ENCODE data around the gene ALAS1. TPM values are rescaled to one million over a fixed set of nuclear protein-coding genes. Genes with fewer than 3 reads are reported as not detected.
"Not testable (repeated sequence)": the region's sequence is repeated elsewhere in the genome, so short reads cannot be mapped to it uniquely, and the experiment has no call there.

ALAS1 gene
- total and polyA plus RNA-seq, 9 donors, result 26.4 to 35.4 (median 30.9) TPM

- no peaks in the 10 kb centered on the region for H3K9me3 ChIP-seq (replicated peaks; ENCODE audit: control insufficient read depth, low read depth, low read length)
- H3K27me3 ChIP-seq (ENCODE audit: control insufficient read depth, insufficient read depth, low read length), result no peaks in the 10 kb centered on the region
- no peak for DNase-seq
- H3K4me3 ChIP-seq (ENCODE audit: low read length), result no peak overlapping the region
- no peak overlapping the region for H3K27ac ChIP-seq (ENCODE audit: low read length)
- peaks cover 14% of the 10 kb centered on the region for H3K4me1 ChIP-seq (ENCODE audit: control insufficient read depth, insufficient read depth, low read length)
- 89% methylated on average over 3 of the region's 4 CpGs for WGBS (ENCODE audit: insufficient coverage)
- no peaks in the 10 kb centered on the region for H3K36me3 ChIP-seq (ENCODE audit: control insufficient read depth, insufficient read depth, low read length)
These were observed 42.0 kb upstream of the ALAS1 start for GRCh38 chr3:52155912-52156311.

DNA sequence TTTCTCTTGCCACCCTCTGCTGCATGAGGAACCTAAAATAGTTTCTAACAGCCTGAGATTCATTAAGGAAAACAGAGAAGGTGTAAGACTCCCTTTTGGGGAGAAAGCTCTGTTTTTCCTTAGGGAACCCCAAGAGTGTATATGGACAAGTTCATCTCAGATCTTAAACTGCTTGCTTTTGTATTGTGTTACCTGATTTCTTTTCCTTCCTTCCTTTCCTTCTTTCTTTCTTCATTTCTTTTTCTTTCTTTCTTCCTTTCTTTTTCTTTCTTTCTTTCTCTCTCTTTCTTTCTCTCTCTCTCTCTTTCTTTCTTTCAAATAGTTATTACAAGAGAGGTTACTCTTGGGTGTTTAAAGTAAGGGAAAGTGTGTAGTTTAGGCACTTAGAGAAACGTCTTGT is 38.5 kb upstream of the ALAS1 start:
- no peak overlapping the region for H3K4me3 ChIP-seq (ENCODE audit: low read length)
- WGBS (ENCODE audit: insufficient coverage), result 0% methylated on average over 1 of the region's 1 CpG
- DNase-seq, result no peak
- H3K27ac ChIP-seq (ENCODE audit: low read length), result no peak overlapping the region
- H3K36me3 ChIP-seq (ENCODE audit: control insufficient read depth, insufficient read depth, low read length), result no peaks in the 10 kb centered on the region
- H3K9me3 ChIP-seq (replicated peaks; ENCODE audit: control insufficient read depth, low read depth, low read length), result no peaks in the 10 kb centered on the region
- H3K27me3 ChIP-seq (ENCODE audit: control insufficient read depth, insufficient read depth, low read length), result no peaks in the 10 kb centered on the region
- H3K4me1 ChIP-seq (ENCODE audit: control insufficient read depth, insufficient read depth, low read length), result peaks cover 4% of the 10 kb centered on the region

DNA sequence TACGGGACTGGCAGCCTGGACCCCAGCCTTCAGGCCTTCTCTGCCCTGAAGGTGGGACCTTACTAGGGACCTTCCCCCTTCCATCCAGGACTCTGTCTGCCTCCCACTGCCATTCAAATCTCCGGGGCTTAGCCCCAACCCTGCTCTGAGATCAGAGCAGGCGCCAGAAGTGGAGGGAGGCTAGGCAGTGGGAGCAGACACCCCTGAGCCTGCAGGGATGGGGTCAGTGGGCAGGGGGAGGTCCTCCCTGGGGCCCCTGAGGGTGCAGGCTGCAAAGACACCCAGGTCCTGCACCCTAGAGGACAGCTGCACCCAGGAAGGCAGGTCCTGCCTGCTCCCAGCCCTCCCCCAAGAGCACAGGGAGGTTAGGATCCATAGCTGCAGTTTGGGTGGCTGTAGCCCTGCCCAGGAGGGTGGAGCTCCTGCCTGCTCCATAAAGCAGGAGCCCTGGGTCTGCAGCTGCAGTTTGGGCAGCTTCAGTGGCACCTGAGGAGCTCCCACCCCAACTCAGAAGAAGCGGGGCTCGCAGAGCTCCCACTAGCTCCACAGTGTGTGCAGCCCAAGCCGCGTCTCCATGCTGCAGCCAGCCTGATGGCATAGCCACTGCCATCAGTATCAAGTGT is 35.6 kb upstream of the ALAS1 start:
- whole genome bisulfite sequencing (ENCODE audit: insufficient coverage), result 80% methylated on average over 1 of the region's 7 CpGs
- H3K27ac ChIP-seq (ENCODE audit: low read length), result no peak overlapping the region
- no peak overlapping the region for H3K4me3 ChIP-seq (ENCODE audit: low read length)
- H3K27me3 ChIP-seq (ENCODE audit: control insufficient read depth, insufficient read depth, low read length), result no peaks in the 10 kb centered on the region
- H3K4me1 ChIP-seq (ENCODE audit: control insufficient read depth, insufficient read depth, low read length), result no peaks in the 10 kb centered on the region
- DNase-seq, result no peak
- H3K9me3 ChIP-seq (replicated peaks; ENCODE audit: control insufficient read depth, low read depth, low read length), result no peaks in the 10 kb centered on the region
- H3K36me3 ChIP-seq (ENCODE audit: control insufficient read depth, insufficient read depth, low read length), result no peaks in the 10 kb centered on the region

DNA sequence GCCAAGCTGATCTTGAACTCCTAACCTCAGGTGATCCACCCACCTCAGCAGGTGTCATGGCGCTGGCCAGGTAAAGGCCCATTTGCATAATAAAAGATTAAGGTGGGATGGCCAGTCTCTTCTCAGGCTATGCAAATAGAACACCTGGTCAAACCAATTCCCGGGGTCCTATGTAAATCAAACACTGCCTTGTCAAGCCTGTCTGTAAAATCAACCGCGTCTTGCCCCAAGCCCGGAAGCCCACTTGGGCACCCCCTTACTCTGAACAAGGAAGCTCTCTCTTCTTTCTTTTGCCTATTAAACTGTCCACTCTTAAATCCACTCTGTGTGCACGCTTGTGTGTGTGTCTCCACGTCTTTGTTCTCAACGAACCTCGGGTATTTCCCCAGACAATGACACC is 30.7 kb upstream of the ALAS1 start:
- Histone ChIP-seq H3K27me3 (ENCODE audit: control insufficient read depth, insufficient read depth, low read length) (no peaks in the 10 kb centered on the region), H3K27ac (ENCODE audit: low read length) (no peak overlapping the region), H3K36me3 (ENCODE audit: control insufficient read depth, insufficient read depth, low read length) (no peaks in the 10 kb centered on the region), H3K9me3 (replicated peaks; ENCODE audit: control insufficient read depth, low read depth, low read length) (no peaks in the 10 kb centered on the region), H3K4me1 (ENCODE audit: control insufficient read depth, insufficient read depth, low read length) (no peaks in the 10 kb centered on the region), H3K4me3 (ENCODE audit: low read length) (no peak overlapping the region)
- WGBS (ENCODE audit: insufficient coverage), result 53% methylated on average over 3 of the region's 9 CpGs
- DNase-seq, result no peak

DNA sequence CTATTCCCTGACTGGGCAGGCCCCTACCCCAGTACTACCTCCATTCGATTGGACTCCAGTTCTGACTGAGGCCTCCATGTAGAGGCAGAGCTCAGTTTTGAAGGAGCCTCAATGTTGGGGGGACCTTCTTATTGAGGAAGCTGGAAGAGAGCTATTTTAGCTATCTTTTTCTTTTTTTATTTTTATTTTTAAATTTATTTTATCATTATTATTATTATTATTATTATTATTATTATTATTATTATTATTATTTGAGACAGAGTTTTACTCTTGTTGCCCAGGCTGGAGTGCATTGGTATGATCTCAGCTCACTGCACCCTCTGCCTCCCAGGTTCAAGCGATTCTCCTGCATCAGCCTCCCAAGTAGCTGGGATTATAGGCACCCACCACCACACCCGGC is 27.7 kb upstream of the ALAS1 start:
- not testable (repeated sequence) for H3K4me3 ChIP-seq (ENCODE audit: low read length); DNase-seq; H3K27me3 ChIP-seq (ENCODE audit: control insufficient read depth, insufficient read depth, low read length); H3K4me1 ChIP-seq (ENCODE audit: control insufficient read depth, insufficient read depth, low read length); H3K9me3 ChIP-seq (replicated peaks; ENCODE audit: control insufficient read depth, low read depth, low read length); H3K36me3 ChIP-seq (ENCODE audit: control insufficient read depth, insufficient read depth, low read length); H3K27ac ChIP-seq (ENCODE audit: low read length)
- WGBS (ENCODE audit: insufficient coverage), result no CpG with 5 or more reads among the region's 3 CpGs

DNA sequence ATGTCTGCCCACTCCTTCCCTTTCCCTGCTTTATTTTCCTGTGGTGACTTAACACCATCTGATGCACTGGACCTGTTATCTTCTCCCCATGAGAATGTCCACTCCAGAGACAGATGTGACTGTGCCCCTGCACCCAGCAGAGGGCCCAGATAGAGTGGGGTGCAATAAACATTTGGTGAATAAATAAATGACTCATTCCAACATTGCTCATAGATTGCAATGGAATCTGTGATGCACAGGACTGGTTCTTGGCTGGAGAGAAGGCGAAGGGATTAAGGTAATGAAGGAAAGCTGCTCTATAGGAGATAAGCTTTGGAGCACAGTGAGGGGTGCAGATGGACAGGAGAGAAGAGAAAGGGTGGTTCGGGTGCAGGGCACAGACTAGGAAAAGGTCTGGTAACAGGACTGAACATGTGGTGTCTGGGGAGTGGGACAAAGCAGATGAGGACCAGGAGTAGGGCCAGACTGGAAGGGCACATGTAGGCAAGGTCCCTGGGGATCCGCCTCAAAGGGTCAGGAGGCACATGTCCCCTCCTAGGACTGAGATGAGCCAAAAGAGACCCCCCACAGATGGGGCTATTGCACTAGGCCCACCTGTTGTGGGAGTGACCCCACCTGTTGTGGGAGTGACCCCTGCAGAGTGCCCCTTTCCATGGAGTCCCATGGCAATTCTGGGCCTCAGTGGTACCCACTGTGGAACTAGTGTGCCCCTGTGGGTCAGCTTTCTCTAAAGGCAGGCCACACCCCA is 26.3 kb upstream of the ALAS1 start:
- WGBS (ENCODE audit: insufficient coverage), result 58% methylated on average over 1 of the region's 3 CpGs
- H3K27me3 ChIP-seq (ENCODE audit: control insufficient read depth, insufficient read depth, low read length), result no peaks in the 10 kb centered on the region

GRCh38 chr3:52172262-52172757 is 25.6 kb upstream of the ALAS1 start:
- no peaks in the 10 kb centered on the region for H3K9me3 ChIP-seq (replicated peaks; ENCODE audit: control insufficient read depth, low read depth, low read length)
- no peak for DNase-seq
- H3K36me3 ChIP-seq (ENCODE audit: control insufficient read depth, insufficient read depth, low read length), result no peaks in the 10 kb centered on the region
- H3K27ac ChIP-seq (ENCODE audit: low read length), result no peak overlapping the region
- 100% methylated on average over 4 of the region's 5 CpGs for WGBS (ENCODE audit: insufficient coverage)
- no peak overlapping the region for H3K4me3 ChIP-seq (ENCODE audit: low read length)
- H3K27me3 ChIP-seq (ENCODE audit: control insufficient read depth, insufficient read depth, low read length), result no peaks in the 10 kb centered on the region
- H3K4me1 ChIP-seq (ENCODE audit: control insufficient read depth, insufficient read depth, low read length), result no peaks in the 10 kb centered on the region

More for the DNA sequence above, 26.3 kb upstream of the ALAS1 start:
- H3K4me1 ChIP-seq (ENCODE audit: control insufficient read depth, insufficient read depth, low read length), result no peaks in the 10 kb centered on the region
- H3K36me3 ChIP-seq (ENCODE audit: control insufficient read depth, insufficient read depth, low read length), result no peaks in the 10 kb centered on the region
- no peak overlapping the region for H3K4me3 ChIP-seq (ENCODE audit: low read length)
- H3K27ac ChIP-seq (ENCODE audit: low read length), result no peak overlapping the region
- H3K9me3 ChIP-seq (replicated peaks; ENCODE audit: control insufficient read depth, low read depth, low read length), result no peaks in the 10 kb centered on the region
- DNase-seq, result no peak

DNA sequence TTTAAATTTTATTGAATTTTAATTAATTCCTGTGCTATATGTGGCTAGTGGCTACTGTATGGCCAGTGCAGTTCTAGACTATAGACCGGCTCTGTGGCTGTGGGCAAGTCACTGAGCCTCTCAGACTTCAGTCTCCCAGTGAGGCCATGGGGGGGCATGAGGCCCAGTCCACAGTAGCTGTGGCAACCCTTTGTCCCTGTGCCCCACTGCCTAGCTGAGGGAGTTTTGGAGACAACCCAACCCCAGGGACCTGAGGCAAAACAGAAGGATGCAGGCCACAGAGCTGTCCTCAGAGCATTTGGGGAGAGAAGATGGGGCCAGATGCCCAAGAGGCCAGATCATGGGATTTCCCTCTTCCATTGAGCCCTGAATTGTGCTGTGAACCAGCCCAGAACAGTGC is 24.9 kb upstream of the ALAS1 start:
- 100% methylated on average over 1 of the region's 1 CpG for WGBS (ENCODE audit: insufficient coverage)
- Histone ChIP-seq H3K4me1 (ENCODE audit: control insufficient read depth, insufficient read depth, low read length) (no peaks in the 10 kb centered on the region), H3K9me3 (replicated peaks; ENCODE audit: control insufficient read depth, low read depth, low read length) (no peaks in the 10 kb centered on the region), H3K27ac (ENCODE audit: low read length) (no peak overlapping the region), H3K36me3 (ENCODE audit: control insufficient read depth, insufficient read depth, low read length) (no peaks in the 10 kb centered on the region), H3K27me3 (ENCODE audit: control insufficient read depth, insufficient read depth, low read length) (no peaks in the 10 kb centered on the region), H3K4me3 (ENCODE audit: low read length) (no peak overlapping the region)
- DNase-seq, result no peak

DNA sequence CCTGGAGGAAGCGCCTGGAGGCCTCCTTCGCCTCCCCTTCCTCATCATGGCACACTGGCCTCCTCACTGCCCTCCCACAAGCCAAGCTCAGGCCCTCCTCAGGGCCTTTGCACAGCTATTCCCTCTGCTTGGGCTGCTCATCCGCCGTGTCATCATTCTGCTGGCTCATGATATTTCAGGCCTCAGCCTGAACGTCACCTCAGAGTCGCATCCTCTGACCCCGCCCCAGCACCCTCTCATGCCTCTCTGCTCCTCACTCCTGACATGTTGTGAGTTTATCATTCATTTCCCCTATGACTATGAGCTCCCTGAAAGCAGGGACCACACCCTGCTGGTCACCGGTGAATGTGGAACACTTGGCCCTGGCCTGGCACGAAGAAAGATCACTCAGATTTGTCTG is 23.1 kb upstream of the ALAS1 start:
- WGBS (ENCODE audit: insufficient coverage), result 65% methylated on average over 7 of the region's 9 CpGs
- no peak for DNase-seq
- Histone ChIP-seq H3K27ac (ENCODE audit: low read length) (no peak overlapping the region), H3K27me3 (ENCODE audit: control insufficient read depth, insufficient read depth, low read length) (no peaks in the 10 kb centered on the region), H3K9me3 (replicated peaks; ENCODE audit: control insufficient read depth, low read depth, low read length) (no peaks in the 10 kb centered on the region), H3K36me3 (ENCODE audit: control insufficient read depth, insufficient read depth, low read length) (no peaks in the 10 kb centered on the region), H3K4me1 (ENCODE audit: control insufficient read depth, insufficient read depth, low read length) (no peaks in the 10 kb centered on the region), H3K4me3 (ENCODE audit: low read length) (no peak overlapping the region)

DNA sequence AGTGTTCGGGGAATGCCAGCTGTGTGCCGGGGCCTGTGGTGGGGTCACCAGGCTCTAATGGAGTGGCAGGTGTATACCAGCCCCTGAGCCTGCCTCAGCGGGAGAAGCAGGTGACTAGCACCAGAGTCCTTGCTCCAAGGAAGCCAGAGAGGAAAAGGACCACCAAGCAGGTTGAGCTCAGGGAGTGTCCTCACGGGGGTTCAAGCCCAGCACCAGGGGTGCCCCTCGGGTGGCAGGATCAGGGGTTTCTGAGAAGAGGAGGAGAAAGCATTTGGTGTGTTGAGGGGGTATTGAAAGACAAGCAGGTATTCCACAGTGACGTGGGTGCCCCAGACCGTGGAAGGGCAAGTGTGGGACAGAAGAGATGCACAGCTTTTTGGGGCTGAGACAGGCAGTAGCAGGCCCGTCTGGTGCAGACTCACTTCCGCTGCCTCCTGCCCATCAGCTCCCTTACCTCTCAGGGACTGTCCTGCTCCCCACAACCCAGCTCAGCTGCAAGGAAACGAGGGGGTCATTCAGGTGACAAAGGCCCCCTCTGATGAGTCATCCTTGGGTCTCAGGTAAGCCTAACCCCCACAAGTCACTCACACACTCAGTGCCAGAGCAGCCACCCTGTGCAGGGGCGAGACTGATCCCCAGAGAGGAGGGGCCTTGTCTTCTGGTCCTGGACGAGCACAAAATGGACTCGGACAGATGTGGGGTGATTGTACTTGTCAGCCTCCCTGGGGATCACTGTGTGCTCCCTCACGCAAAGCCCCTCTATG is 22.4 kb upstream of the ALAS1 start:
- no peak for DNase-seq
- H3K4me1 ChIP-seq (ENCODE audit: control insufficient read depth, insufficient read depth, low read length), result no peaks in the 10 kb centered on the region
- no peaks in the 10 kb centered on the region for H3K9me3 ChIP-seq (replicated peaks; ENCODE audit: control insufficient read depth, low read depth, low read length)
- H3K27ac ChIP-seq (ENCODE audit: low read length), result no peak overlapping the region
- H3K27me3 ChIP-seq (ENCODE audit: control insufficient read depth, insufficient read depth, low read length), result no peaks in the 10 kb centered on the region
- H3K36me3 ChIP-seq (ENCODE audit: control insufficient read depth, insufficient read depth, low read length), result no peaks in the 10 kb centered on the region
- 84% methylated on average over 12 of the region's 14 CpGs for WGBS (ENCODE audit: insufficient coverage)
- no peak overlapping the region for H3K4me3 ChIP-seq (ENCODE audit: low read length)
